HG02571 (cell line): ENCODE results near the gene CLCN6.

Source experiments
- ATAC-seq: cut with Tn5 transposase; IDR thresholded peaks from one replicate; pipeline ENCODE4 v1.9.1; 2021; ENCODE audit warnings: mild to moderate bottlenecking, moderate library complexity; ENCODE audit not compliant: unreplicated experiment

The CLCN6 gene

GRCh38 chr1:11847667-11848372 is 41.8 kb downstream of the CLCN6 start, which contains the start of gene NPPA:
Gene NPPA (minus strand): TSS chr1:11847783. CDS start chr1:11847684, 99 bp downstream.
- ATAC-seq = no peak

GRCh38 chr1:11848373-11848700 is 42.3 kb downstream of the CLCN6 start:
- no peak for ATAC-seq

GRCh38 chr1:11850156-11850555 is 44.2 kb downstream of the CLCN6 start:
- no peak for ATAC-seq

GRCh38 chr1:11851180-11851579 is 45.2 kb downstream of the CLCN6 start:
- no peak for ATAC-seq

- ATAC-seq = no peak
Measured at GRCh38 chr1:11854519-11854918, 48.5 kb downstream of the CLCN6 start.

- no peak for ATAC-seq
Measured at GRCh38 chr1:11855430-11855829, 49.4 kb downstream of the CLCN6 start.

- ATAC-seq = no peak
Measured at GRCh38 chr1:11856698-11857097, 50.7 kb downstream of the CLCN6 start.

- ATAC-seq = no peak
Measured at GRCh38 chr1:11857164-11857851, 51.3 kb downstream of the CLCN6 start.

GRCh38 chr1:11858158-11858557 is 52.2 kb downstream of the CLCN6 start:
- ATAC-seq = no peak

- ATAC-seq = no peak
Measured at GRCh38 chr1:11858613-11858967, 52.6 kb downstream of the CLCN6 start, which contains the start of gene NPPB. Gene NPPB (minus strand): TSS chr1:11858945. CDS start chr1:11858833, 112 bp downstream.

- ATAC-seq = no peak
Measured at GRCh38 chr1:11858968-11859871, 53.2 kb downstream of the CLCN6 start.

GRCh38 chr1:11860083-11860482 is 54.1 kb downstream of the CLCN6 start:
- ATAC-seq = no peak

- ATAC-seq = no peak
Measured at GRCh38 chr1:11860587-11860986, 54.6 kb downstream of the CLCN6 start.

- ATAC-seq = no peak
Measured at GRCh38 chr1:11862890-11863289, 56.9 kb downstream of the CLCN6 start.

GRCh38 chr1:11868331-11868980 is 62.5 kb downstream of the CLCN6 start:
- no peak for ATAC-seq

GRCh38 chr1:11869104-11869503 is 63.1 kb downstream of the CLCN6 start:
- ATAC-seq = no peak

- ATAC-seq = no peak
Measured at GRCh38 chr1:11869650-11870207, 63.7 kb downstream of the CLCN6 start.

GRCh38 chr1:11872545-11872944 is 66.6 kb downstream of the CLCN6 start:
- ATAC-seq = no peak

GRCh38 chr1:11873395-11874257 is 67.6 kb downstream of the CLCN6 start:
- no peak for ATAC-seq

- no peak for ATAC-seq
Measured at GRCh38 chr1:11874258-11874562, 68.2 kb downstream of the CLCN6 start.
